ENCODE data around the gene HECW1.

DNA sequence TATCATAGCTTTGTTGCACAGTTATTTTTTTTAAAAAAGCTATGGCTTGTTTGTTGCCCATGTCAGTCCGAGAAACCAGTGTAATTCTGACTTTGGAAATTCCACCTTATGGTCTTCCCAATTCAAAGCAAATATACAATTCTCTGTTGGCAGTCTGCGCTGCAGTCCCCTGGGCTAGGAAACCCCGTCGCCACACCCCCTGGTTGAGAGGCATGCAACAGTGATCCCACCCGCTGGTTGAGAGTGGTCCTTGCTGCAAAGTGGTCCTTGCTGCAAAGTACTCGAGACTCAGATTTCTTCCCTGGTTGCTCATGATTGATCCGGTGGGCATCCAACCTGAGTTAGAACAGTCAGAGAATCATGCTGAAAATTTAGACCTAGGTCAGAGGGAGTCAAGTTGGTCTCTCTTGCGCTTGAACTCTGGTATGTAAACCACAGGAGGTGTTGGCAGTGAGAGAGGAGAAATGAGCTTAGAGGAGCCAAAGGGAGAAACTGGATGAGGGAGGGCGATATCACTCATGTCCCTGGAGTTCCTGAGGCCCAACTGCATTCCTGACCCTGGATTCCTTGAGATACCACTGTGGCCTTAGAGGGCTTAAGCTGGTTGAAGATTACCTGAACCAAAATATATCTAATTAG lies 425.4 kb downstream of the HECW1 start:
- TF ChIP-seq EZH2 (IDR thresholded peaks at IDR 0.05) (no peak), POLR2AphosphoS5 (IDR thresholded peaks at IDR 0.05; ENCODE audit: borderline replicate concordance, low read depth, low read length) (no peak), FOXP2 (optimal IDR thresholded peaks at IDR 0.05; ENCODE audit: control extremely low read depth, extremely low read length, insufficient read depth) (no peak)

All from SK-N-MC (cell line).